Nephron (organoid): Measurements from ENCODE around the gene MICU2.

ENCODE experiments used
- H3K27ac Mint-ChIP-seq, 3 experiments: 2 replicates each; pipeline ENCODE4 v1.8.0; 2020; ENCODE audit warnings: mixed read lengths in 3 of 3, mild to moderate bottlenecking in 2 of 3, moderate library complexity in 1 of 3
- H3K27me3 Mint-ChIP-seq: 2 replicates; pipeline ENCODE4 v1.8.0; 2021; ENCODE audit warnings: low read depth, mild to moderate bottlenecking, moderate library complexity, mixed read lengths
- H3K36me3 Mint-ChIP-seq: 2 replicates; pipeline ENCODE4 v1.8.0; 2020; ENCODE audit warnings: low read depth, mixed read lengths
- H3K4me1 Mint-ChIP-seq: 2 replicates; pipeline ENCODE4 v1.8.0; 2020; ENCODE audit warnings: mixed read lengths
- H3K4me3 Mint-ChIP-seq, 3 experiments: 2 replicates each; pipeline ENCODE4 v1.8.0; 2020; ENCODE audit warnings: mild to moderate bottlenecking in 3 of 3, mixed read lengths in 3 of 3, moderate library complexity in 2 of 3
- H3K9me3 Mint-ChIP-seq: 2 replicates; pipeline ENCODE4 v1.8.0; 2020; ENCODE audit warnings: mixed read lengths
- TF ChIP-seq, protein P1 (sequence below), 3 experiments: fragments of 200-600 bp; sonication (generic); IDR thresholded peaks; one replicate each; pipeline ENCODE4 v1.5.0; 2021; ENCODE audit warnings: antibody characterized with exemption in 3 of 3; ENCODE audit not compliant: unreplicated experiment in 3 of 3

The MICU2 gene

DNA sequence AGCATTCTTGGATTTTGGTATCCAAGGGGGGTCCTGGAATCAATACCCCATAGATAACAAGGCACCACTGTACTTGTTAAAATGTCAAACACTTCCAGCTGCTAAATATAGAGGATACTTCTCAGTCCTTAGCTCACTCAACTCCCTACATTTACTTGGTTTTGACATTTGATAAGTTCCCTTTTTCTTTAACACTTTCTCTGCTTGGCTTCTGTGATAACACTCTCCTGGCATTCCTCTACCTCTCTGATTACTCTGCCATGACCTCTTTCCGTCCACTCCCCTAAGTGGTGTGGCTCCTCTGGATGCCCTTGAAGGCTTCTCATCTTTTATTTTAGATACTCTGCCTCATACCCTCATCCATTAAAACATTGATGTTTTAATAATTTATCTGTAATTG is 65.2 kb downstream of the MICU2 start:
- Mint-ChIP-seq H3K27ac (no peak overlapping the region), H3K36me3 (peaks cover 35% of the 10 kb centered on the region), H3K4me1 (peaks cover 17% of the 10 kb centered on the region), H3K4me3 (no peak overlapping the region), H3K27me3 (no peaks in the 10 kb centered on the region), H3K9me3 (no peaks in the 10 kb centered on the region)
- TF ChIP-seq, protein P1, sequence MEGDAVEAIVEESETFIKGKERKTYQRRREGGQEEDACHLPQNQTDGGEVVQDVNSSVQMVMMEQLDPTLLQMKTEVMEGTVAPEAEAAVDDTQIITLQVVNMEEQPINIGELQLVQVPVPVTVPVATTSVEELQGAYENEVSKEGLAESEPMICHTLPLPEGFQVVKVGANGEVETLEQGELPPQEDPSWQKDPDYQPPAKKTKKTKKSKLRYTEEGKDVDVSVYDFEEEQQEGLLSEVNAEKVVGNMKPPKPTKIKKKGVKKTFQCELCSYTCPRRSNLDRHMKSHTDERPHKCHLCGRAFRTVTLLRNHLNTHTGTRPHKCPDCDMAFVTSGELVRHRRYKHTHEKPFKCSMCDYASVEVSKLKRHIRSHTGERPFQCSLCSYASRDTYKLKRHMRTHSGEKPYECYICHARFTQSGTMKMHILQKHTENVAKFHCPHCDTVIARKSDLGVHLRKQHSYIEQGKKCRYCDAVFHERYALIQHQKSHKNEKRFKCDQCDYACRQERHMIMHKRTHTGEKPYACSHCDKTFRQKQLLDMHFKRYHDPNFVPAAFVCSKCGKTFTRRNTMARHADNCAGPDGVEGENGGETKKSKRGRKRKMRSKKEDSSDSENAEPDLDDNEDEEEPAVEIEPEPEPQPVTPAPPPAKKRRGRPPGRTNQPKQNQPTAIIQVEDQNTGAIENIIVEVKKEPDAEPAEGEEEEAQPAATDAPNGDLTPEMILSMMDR (IDR thresholded peaks at IDR 0.05; ENCODE audit: unreplicated experiment in 3 of 3) = no peak

DNA sequence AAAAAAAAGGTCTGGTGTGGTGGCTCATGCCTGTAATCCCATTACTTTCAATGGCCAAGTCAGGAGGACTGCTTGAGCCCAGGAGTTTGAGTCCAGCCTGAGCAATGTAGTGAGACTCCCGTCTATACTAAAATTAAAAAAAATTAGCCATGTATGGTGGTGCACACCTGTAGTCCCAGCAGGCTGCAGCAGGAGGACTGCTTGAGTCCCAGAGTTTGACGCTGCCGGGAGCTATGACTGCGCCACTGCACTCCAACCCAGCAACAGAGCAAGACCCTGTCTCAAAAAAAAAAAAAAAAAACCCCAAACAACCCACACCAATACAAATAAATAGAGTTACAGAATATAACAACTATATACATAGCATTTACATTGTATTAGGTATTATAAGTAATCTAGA is 65.7 kb downstream of the MICU2 start:
- TF ChIP-seq, protein P1 (IDR thresholded peaks at IDR 0.05; ENCODE audit: unreplicated experiment in 3 of 3) = no peak
- Mint-ChIP-seq H3K4me1 (peaks cover 17% of the 10 kb centered on the region), H3K9me3 (no peaks in the 10 kb centered on the region), H3K27ac (no peak overlapping the region), H3K36me3 (peaks cover 33% of the 10 kb centered on the region), H3K4me3 (no peak overlapping the region), H3K27me3 (no peaks in the 10 kb centered on the region)

DNA sequence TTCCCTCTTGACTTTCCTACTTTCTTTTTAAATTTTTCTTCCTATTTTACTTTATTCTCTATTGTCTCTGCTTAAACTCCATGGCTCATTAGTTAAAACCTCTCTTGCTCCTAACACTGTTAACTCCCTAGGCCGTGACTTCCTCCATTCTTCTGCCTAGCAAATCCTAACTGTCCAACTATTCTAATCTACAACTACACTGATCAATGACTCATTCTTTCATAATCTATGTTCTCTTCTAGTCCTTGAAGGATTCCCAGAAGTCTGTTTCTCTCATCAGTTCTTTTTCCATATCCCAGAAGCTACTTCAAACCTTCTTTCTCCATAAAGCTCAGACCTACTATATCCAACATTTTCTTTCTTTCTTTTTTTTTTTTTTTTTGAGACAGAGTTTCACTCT is 66.9 kb downstream of the MICU2 start:
- TF ChIP-seq, protein P1 (IDR thresholded peaks at IDR 0.05; ENCODE audit: unreplicated experiment in 3 of 3) = no peak
- no peak overlapping the region for H3K27ac Mint-ChIP-seq
- no peaks in the 10 kb centered on the region for H3K9me3 Mint-ChIP-seq
- H3K4me3 Mint-ChIP-seq = no peak overlapping the region
- H3K4me1 Mint-ChIP-seq = peaks cover 12% of the 10 kb centered on the region
- peaks cover 40% of the 10 kb centered on the region for H3K36me3 Mint-ChIP-seq
- H3K27me3 Mint-ChIP-seq = no peaks in the 10 kb centered on the region

DNA sequence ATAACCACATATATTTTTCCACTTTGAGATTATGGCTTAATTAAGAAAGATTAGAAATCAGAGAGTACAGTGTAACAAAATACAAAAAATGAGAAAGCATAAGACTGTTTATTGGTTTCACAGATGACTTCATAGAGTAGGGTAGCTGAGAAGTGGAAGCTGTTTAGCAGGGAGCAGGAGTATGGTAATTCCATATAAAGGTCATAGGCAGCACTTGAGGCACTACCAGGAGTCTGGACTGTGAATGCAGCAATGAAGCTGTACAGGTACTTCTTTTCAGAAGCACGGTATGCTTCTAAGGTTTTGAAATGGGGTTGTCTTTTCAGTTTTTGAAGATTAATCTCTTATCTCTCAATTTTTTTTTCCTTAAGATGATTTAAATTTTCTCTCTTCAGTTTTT is 69.2 kb downstream of the MICU2 start:
- TF ChIP-seq, protein P1 (IDR thresholded peaks at IDR 0.05; ENCODE audit: unreplicated experiment in 3 of 3) = no peak
- Mint-ChIP-seq H3K27me3 (no peaks in the 10 kb centered on the region), H3K36me3 (peaks cover 40% of the 10 kb centered on the region), H3K4me3 (no peak overlapping the region), H3K27ac (no peak overlapping the region), H3K4me1 (no peaks in the 10 kb centered on the region), H3K9me3 (no peaks in the 10 kb centered on the region)

DNA sequence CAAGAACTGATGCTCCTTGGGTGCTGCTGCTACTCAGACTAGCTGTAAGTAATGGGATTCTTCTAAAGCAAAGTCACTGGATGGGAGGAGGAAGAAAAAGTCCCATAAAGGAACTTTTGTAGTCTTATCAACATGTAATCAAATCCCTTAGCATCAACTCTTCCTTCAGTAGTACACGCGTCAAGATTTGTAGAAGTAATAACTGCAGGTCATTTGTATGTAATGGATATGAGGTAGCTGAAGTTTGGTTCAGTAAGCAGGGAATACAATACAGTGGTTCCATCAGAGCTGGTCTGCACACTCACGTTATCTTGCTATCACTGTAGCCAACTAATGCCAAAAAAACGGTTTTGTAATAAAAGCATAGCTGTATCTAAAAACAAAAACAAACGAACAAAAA is 72.5 kb downstream of the MICU2 start:
- Mint-ChIP-seq H3K36me3 (peaks cover 18% of the 10 kb centered on the region), H3K4me3 (no peak overlapping the region), H3K4me1 (no peaks in the 10 kb centered on the region), H3K27me3 (no peaks in the 10 kb centered on the region), H3K9me3 (no peaks in the 10 kb centered on the region), H3K27ac (no peak overlapping the region)
- TF ChIP-seq, protein P1 (IDR thresholded peaks at IDR 0.05; ENCODE audit: unreplicated experiment in 3 of 3) = no peak

DNA sequence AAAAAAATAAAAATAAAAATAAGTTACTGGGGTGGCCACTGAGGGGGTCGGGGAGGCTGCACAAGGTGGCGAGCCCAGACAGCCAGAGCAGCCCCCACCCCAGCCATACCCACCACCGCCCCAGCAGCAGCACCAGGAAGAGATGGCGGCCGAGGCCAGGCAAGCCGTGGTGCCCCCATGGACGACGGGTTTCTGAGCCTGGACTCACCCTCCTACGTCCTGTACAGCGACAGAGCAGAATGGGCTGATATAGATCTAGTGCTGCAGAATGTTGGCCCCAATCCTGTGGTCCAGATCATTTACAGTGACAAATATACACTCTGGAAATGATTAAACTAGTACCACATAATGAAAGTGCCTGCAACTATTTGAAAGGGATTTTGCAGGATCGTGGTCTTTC is 73.3 kb downstream of the MICU2 start:
- H3K9me3 Mint-ChIP-seq = no peaks in the 10 kb centered on the region
- no peak overlapping the region for H3K4me3 Mint-ChIP-seq
- H3K36me3 Mint-ChIP-seq = peaks cover 23% of the 10 kb centered on the region
- H3K27me3 Mint-ChIP-seq = no peaks in the 10 kb centered on the region
- TF ChIP-seq, protein P1 (IDR thresholded peaks at IDR 0.05; ENCODE audit: unreplicated experiment in 3 of 3) = no peak
- H3K4me1 Mint-ChIP-seq = no peaks in the 10 kb centered on the region
- H3K27ac Mint-ChIP-seq = no peak overlapping the region
